CD4-positive, alpha-beta T cell treated with Interleukin-21 for 1 hour (primary cell): Measurements from ENCODE around the gene SSBP3.
"Not testable (repeated sequence)": the region's sequence is repeated elsewhere in the genome, so short reads cannot be mapped to it uniquely, and the experiment has no call there.

Source experiments
- DNase-seq: peaks from one replicate; pipeline ENCODE4 v3.0.0-alpha.2; 2020

Gene SSBP3

DNA sequence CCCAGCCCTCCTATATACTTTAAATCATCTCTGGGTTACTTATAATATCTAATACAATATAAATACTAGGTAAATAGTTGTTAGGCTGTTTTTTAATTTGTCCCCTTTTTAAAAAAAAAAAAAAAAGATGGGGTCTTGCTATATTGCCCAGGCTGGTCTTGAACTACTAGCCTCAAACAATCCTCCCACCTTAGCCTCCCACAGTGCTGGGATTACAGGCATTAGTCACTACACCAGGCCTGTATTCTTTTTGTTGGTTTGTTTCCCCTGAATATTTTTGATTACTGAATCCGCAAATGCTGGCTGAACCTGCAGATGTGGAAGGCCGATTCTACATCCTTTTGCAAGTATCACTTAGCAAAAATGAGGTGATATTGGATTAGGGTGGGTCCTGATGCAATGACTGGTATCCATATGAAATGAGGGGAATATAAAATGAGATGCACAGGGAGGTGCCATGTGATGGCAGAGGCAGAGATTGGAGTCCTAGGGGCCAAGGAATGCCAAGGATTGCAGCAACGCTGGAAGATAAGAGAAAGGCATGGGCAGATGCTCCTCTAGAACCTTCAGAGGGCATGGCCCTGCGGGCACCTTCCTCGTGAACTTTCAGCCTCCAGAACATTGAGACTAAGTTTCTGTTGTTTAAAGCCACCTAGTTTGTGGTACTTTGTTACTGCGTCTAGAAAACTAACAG lies 58.8 kb downstream of the SSBP3 start:
- no peak for DNase-seq

DNA sequence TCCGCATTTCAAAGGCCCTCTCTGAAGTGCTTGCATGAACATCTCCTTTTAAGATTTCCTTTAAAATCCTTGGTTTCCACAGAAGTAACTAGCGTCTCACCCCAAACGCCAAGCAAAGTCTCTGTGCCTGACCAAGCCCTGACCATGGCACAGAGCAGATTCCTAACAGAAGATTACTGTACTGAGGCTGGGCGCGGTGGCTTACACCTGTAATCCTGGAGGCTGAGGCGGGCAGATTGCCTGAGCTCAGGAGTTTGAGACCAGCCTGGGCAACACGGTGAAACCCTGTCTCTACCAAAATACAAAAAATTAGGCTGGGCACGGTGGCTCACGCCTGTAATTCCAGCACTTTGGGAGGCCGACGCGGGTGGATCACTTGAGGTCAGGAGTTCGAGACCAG lies 60.6 kb downstream of the SSBP3 start:
- DNase-seq = not testable (repeated sequence)

DNA sequence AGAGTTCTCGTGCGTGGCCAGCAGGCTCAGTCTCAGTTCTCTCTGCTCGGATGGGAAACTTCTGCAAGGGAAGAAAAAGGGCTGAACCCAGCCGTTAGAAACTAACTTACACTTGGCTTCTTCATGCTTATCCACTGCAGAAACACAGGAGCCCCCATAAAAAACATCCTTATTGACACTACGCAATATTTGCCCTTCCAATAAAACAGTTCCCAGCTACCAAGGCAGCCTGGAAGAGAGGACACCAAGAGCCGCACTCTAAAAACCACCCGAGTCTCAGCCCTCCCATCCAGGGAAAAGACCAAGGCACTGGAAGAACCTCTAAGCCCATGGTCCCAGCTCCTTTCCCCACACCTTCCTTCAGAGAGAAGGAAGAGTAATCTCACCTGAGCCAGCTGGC lies 61.1 kb downstream of the SSBP3 start:
- DNase-seq = no peak

DNA sequence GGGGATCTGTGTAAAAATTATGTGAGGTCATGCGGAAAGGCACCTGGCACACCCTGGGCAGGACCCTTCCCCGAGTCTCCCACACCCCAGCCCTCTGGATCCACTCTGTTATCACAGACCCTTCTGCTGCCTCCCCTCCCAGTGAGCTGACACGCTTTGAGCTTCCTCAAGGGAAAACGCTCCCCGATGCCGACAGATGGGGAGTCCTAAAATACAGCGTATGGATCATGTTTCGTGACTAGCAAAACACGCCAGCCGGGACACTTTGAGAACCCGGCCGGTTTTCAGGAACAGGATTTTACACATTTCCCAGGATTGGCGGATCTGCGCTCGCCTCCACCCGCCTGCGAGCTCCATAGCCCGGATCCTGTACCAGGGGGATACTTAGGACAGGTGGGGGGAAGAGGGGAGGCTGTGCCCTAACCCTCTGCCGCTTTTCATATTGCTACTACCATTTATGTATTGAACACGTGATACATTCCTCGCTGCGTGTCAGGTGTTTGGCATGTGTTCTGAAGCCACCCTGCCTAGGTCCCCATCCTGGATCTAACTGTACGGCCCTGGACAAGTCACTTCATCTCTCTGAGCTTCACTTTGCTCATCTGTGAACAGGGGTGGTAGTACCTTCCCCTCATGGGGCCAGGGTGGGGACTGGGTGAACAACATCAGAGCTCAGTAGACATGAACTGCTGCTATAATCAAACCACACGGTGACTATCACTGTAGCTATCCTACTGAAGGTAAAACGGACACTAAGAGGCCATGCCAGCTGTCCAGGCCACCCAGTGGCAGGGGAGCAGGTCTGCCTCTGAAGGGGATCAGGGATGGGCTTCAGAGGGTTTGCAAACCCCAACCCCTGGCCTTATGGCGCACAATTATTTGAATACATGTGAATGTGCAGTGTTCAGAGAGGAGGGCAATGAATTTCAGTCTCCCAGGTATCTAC lies 63.2 kb downstream of the SSBP3 start:
- no peak for DNase-seq

DNA sequence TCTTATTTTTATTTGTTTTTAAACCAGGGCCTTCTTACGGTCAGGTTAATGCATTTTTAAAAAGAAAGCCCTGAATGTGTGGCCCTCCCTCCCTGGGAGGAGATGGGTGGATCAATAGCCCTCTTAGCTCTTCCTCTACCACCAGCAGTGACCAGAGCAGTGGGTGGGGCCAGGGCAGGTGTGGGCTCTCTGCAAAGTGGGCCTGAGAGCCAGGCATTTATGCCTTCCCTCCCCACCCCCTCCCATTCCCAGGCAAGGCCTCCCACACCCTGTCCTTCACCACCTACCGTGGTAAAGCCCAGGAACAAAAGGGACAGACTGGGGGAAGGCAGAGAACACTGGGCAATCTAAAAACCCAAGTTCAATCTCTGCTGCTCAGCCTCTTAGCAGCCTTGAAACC lies 63.9 kb downstream of the SSBP3 start:
- DNase-seq = no peak

DNA sequence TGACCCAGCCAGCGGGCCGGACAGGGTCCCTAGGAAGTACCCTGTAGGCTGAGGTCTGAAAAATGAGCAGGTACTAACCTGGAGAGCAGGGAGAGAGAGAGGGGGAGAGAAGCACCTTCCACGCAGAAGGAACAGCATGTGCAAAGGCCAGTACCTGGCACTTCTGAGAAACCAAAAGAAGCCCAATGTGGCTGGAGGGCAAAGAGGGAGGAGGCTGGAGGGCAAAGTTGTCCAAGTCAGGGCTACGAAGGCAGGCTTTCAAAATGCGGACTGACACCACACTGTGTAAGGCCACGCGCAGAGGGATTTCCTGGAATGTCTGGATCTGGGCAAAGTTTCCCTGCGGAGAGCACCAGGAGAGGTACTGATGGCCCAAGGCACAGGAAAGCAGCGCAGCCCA lies 64.4 kb downstream of the SSBP3 start:
- no peak for DNase-seq

DNA sequence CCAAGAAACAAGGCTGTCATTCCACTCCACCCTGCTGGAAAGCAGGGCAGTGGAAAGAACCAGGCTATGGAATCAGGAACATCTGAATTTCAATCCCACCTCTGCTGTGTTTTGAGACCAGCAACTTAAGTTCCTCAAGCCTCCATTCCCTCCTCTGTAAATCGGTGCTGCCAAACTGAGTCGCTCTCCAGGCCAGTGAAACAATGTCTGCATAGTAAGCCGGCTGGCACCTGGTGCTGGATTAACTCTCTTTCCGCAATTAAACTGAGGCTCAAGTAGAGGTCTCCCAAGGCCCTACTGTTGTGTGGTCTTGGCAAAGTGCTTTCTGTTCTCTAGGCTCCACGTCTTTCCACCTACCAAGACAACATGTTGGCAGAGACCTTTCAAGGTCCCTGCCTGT lies 65.3 kb downstream of the SSBP3 start:
- no peak for DNase-seq

DNA sequence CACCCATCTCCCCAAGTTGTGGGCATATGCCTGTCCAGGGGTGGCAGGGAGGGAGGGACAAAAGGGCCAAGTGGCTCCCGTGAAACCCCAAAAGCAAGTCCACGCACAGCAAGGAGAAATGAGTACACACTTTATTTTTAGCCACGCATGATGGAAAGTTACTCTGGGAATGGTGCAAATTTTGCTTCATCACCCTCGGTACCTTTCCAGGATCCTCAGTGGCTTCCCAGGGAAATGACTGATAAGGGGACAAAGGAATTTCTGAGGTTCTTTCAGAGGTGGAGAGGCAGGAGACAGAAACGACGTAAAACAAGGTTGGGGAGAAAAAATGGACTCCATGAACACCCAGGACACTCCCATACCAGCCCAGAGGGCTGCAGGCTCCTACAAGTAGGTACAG lies 65.8 kb downstream of the SSBP3 start:
- DNase-seq = no peak

DNA sequence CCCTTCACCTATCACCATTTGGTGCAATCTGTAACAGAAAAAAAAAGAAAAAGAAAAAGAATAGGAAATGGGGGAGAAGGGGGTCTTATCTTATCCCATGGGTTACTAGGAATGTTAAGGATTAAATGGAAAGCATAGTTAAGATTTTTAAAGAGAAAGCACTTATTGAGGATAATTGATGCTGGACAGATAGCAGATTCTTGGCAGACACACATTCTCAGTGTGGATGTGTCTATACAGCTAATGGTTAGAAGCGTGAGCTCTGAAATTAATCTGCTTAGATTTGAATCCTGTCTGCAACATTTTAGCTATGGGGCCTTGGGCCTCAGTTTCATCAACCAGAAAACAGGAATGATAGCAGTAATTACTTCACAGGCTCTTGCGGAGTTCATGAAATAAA lies 67.1 kb downstream of the SSBP3 start:
- DNase-seq = no peak

DNA sequence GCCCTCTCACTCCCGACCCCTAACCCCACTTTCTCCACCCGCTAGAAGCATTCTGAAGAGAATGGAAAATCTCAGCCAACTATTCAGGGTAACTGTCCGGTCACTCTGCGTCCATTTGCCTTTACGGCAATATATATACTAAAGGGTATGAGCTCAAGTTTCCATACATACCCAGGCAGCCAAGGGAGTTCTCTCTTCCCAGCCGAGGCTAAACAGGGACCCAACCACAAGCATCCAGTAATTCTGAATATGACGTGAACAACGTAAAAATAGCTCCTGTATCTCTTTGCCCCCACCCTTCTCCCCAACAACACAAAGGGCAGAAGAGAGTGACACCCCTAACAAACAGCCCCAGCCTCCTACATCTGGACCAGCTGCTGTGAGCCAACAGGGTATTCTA lies 67.7 kb downstream of the SSBP3 start:
- DNase-seq = no peak

DNA sequence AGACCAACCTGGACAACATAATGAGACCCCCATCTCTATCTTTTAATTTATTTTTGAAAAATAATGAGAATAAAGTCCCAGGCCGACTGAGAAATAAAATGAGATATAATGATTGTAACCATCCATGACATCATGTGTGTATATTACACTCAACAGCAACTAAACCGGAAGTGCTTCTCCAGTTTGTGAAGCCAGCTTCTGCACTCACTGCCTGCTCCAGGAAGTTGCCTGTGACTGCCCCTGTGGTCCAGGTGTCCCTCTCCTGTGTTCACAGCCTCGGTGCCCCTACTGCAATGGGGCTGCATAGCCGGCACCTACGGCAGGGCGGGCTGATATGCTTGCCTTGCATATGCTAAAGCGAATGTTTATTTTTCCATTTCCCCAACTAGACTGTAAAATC lies 68.3 kb downstream of the SSBP3 start:
- no peak for DNase-seq

DNA sequence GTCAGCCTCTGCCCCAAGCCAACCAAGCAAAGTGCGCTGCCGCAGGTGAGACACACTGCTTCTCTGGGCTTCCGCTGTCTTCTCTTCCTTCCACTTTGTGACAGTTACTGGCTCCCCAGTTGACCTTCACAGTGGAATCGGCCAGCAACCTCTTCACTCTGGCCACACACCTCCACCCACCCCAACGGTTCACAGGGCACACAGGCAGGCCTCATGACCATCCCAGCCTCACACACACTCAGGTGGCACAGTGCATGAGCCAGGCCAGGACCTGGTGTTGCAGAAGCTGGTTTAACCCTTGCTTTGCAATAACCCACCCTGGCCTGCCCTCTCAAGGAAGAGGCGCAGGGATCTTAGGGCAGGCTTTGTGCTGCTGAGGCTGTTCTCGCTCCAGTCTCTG lies 69.2 kb downstream of the SSBP3 start:
- DNase-seq = no peak

DNA sequence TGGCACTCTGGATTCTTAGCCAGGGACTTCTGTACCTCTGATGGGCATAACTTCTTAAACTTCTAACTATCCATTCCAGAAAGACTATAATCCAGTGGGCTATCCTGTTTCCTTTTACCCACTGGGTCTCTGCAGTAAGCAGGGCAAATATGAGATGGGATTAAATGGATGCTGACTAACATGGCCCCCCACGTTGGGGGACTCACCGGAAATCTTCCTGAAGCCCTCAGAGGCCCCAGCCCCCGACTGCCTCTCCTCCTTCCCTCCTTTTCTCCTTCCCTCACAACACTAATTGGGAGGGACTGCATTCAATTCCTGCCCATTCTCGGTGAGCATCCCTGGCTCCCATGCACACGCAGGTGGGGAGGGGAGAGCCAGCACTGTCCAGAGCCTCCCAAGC lies 70.1 kb downstream of the SSBP3 start:
- DNase-seq = no peak

DNA sequence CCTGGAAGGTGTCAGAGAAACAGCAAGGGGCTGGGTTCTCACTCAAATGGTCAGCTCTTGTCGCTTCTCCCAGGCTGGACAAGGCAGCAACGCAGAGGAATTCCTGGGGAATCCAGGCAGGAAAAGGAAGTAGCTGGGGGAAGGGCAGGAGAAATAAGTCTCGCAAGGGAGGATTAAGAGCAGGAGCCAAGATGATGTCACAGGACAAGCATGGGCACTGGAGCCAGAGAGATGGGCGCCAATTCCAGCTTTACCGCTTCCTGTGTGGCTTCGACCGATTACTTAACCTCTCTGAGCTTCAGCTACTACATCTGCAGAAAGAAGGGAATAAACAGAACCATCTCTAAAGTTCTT lies 70.5 kb downstream of the SSBP3 start:
- no peak for DNase-seq

DNA sequence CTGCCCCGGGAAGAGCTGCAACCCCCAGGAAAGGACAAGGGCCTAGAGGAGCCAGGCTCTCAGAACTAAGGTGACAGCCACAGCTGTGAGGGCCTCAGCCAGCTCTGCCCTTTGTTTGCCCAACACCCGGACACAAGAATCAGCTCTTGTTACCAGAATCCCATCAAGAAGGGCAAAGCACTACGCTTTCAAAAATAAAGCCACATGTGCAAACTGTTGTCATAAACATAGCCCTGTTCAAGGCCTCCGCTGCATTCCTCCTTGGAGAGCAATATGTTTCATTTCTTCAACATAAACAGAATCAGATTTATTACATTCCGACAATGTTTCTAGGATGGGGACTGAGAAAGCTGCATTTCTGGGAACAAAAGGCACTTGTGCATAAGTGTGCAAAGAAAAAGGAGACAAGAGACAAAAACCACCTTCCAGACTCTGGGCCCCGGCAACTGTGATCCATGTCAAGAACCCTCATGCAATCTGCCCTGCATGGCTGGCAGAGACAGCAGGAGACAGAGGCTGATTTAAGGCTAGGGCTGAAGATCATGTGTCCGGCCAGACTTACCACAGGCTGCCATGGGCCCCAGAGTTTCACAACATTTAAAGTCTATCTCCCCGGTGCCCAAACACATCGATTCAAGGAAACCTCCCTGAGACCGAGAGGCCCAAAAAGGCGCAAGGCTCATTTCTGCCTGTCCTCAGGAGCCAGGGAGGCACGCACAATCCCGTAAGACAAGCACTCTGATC lies 71.0 kb downstream of the SSBP3 start:
- DNase-seq = no peak

DNA sequence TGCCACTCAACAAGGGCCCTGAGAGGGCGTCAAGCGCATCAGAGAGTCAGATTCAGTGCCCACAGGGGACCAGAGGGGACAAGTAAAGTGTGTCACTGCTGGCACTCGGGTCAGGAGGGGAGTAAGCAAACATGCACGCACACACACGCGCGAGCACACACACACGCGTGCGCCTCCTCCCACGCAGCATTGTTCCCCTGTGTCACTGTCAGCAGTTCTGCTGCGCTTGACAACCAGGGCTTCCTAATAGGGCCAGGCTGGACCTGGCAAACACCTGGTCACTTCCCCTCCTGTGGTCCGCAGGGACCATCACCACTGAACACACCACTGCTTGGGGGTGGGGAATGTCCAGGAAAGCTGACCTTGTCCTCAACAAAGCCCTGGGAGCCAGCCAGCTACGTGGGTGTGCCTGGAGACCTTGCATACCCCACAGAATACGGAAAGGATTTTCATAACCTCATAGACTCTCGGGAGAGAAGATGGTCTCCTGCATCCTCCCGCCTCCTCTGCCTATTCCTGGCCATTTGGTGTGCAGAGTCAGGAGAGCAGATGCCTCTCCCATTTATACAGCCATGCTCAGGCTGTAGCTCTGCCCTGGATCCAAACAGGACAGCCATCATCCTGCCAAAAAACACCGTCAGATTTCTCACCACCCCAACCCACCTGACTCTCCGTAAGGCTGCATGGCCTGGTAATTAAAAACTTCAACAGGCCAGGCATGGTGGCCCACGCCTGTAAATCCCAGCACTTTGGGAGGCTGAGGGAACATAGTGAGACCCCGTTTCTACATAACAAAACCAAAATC lies 73.2 kb downstream of the SSBP3 start:
- DNase-seq = no peak

DNA sequence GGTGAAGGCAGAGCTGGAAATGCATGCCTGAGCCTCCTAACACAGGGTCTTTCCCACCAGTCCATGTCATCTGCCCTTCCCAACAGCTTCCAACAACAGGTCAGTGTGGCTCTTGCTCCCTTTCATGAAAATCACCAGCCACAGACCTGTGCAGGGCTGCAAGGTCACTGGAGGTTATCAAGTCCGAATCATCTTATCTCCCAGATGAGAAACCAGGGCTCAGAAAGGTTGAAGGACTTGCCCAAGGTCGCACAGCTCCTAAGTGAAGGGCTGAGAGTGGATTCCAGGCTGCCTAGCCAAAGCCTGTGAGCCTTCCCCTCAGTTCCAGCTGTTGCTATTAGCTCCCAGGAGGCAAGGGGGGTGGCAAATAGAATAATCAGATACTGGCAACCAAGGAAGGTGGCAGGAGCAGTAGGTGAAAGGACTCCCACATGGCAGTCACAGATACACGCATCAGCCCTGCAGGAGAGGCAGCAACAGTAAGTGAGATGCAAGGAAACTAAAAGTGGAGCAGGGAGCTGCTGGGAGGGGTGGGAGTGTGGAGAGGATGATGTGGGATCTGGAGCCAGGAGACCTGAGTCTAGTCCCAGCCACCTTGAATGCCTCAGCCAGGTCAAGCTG lies 74.2 kb downstream of the SSBP3 start:
- no peak for DNase-seq

DNA sequence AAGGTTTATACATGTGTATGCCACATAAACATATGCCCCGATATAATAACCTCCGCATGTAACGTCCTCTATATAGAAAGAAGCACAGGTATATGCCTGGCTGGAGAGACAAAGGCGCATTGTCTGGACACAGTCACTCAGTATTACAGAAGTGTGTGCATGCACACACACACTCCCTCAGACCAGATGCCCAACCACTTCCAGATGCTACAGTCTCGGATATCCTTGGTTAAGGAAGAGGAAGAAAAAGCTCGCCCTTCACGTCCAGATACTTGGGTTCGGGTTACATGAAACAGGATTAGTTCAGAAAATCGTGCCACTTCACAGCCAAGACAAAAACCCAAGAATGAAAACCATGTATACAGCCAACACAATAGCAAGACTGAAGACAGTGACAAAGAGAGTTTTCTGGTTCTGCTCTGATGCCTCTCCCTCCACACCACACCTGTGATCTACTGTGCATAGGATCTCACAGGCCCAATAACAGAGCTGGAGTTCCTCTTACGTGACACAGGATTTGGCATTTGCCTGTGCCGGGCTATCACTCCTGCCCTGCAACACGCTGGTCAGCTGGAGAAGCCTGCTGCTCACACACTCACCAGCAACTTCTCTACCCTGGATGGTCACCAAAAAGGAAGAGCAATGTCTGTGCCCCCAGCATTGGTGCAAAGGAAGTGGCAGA lies 75.0 kb downstream of the SSBP3 start:
- no peak for DNase-seq

DNA sequence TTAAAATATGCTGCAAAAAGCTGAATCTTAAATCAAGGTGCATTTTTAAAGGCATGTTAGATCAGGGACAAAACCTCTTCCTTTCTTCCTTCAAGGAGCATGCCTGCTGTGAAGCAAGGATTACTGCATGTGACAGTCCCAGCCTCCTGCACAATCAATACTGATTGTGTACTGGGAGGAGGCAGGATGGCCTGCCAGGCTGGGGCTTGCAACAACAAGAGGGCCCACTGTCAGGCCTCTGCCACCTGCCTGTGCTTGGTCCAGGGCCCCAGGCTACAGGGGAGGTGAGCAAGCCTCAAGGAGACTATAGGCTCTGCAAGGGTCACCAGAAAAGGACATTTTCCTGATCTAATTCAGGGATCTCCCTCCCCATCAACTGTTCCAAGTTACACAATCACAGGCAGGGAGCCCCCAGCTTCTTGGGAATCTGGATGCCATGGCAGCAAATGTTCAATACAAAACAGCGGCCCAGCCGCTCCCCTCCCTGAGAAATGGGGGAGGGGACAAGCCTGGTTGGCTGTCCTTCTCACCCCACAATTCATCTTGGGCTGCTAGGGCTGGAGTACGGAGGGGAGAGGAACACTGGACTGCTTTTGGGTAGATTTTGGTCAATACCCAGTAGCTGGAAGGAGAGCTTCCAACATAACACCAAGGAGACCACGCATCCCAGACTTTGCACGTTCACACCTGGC lies 76.7 kb downstream of the SSBP3 start:
- no peak for DNase-seq

DNA sequence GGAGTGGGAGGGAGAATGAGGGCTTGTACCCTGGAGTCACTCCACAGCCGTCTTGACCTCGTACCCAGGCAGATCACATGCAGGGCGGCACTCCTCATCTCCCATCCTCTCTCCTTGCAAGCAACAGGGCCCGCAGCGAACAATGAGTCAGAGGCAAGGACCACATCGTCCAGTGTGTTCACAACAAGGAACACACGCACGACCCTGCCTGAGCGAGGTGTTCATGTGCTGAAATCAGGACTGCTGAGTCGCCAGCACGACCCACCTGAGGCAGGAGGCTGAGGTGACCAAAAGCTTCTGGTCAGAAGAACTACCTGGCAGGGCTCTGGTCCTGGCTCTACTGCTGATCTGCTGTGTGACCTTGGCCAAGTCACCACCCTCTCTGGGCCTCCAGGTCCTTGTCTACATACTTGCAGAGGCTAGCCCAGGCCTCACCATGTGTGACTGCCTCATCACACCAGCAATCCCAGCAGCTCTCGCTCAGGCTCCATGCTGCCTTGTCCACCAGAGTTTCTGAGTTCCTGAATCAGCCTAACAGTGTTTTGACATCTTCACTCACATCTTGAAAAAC lies 78.0 kb downstream of the SSBP3 start:
- DNase-seq = no peak
